GM23338 (cell line): Measurements from ENCODE around the gene RBM33.
A peak's percentile ranks its signal among the peaks of the same experiment; 100 is the strongest.

ENCODE experiments used
- CREB1 ChIP-seq: fragments of 250-450 bp; sonication (Bioruptor Pico); IDR thresholded peaks from 2 replicates; pipeline ENCODE4 v1.5.0; 2020; ENCODE audit warnings: low read depth, mild to moderate bottlenecking, moderate library complexity
- CTCF ChIP-seq, 2 experiments: fragments of 200-600 bp in 1 of 2; sonication (generic) in 1 of 2; conservative IDR thresholded peaks; 2 replicates each; pipeline versions ENCODE4 v1.5.1 to v1.6.1; 2016 to 2017; ENCODE audit warnings: antibody characterized with exemption in 2 of 2, low read depth in 2 of 2, mild to moderate bottlenecking in 2 of 2, moderate library complexity in 1 of 2
- EZH2 ChIP-seq: fragments of 200-600 bp; sonication (generic); IDR thresholded peaks from one replicate; pipeline ENCODE4 v1.8.0; 2017; ENCODE audit warnings: antibody characterized with exemption, mild to moderate bottlenecking, low read depth; ENCODE audit not compliant: unreplicated experiment
- EZH2phosphoT487 ChIP-seq: fragments of 200-600 bp; sonication (generic); IDR thresholded peaks from one replicate; pipeline ENCODE4 v1.8.1; 2018; ENCODE audit warnings: antibody characterized with exemption; ENCODE audit not compliant: unreplicated experiment
- POLR2AphosphoS5 ChIP-seq: IDR thresholded peaks from 2 replicates; pipeline ENCODE4 v1.6.1; 2016; ENCODE audit warnings: antibody characterized with exemption, low read depth
- REST ChIP-seq: IDR thresholded peaks from one replicate; pipeline ENCODE4 v1.6.1; 2018; ENCODE audit warnings: antibody characterized with exemption; ENCODE audit not compliant: unreplicated experiment

- peak; percentile 46 to 68 for TF ChIP-seq CTCF (conservative IDR thresholded peaks at IDR 0.05; ENCODE audit: low read depth in 2 of 2)
- no peak for TF ChIP-seq CREB1 (CRISPR knock-in tag)
- TF ChIP-seq REST, result no peak
- no peak for TF ChIP-seq POLR2AphosphoS5
- TF ChIP-seq EZH2, result no peak
- no peak for TF ChIP-seq EZH2phosphoT487
These were observed 94.4 kb downstream of the RBM33 start for GRCh38 chr7:155738652-155739537.
